ENCODE measurements around the gene CTSS. TPM values are rescaled to one million over a fixed set of nuclear protein-coding genes. Genes with fewer than 3 reads are reported as not detected.

Gene CTSS
- polyA plus RNA-seq, 2 of the 4 experiments (the other 2 are of a cell fraction) = 9.4 to 29.6 TPM

GRCh38 chr1:150706091-150706490 lies 59.5 kb downstream of the CTSS start:
- CTCF ChIA-PET = no interaction called here
- no peak for FAIRE-seq
- TF ChIP-seq RCOR1 (IDR thresholded peaks at IDR 0.05; ENCODE audit: low read depth, low read length) (no peak), FOXS1 (CRISPR knock-in tag; IDR thresholded peaks at IDR 0.05) (no peak), RARB (CRISPR knock-in tag; IDR thresholded peaks at IDR 0.05) (no peak), MYC (IDR thresholded peaks at IDR 0.05; ENCODE audit: borderline replicate concordance, low read length) (no peak), CBX8 (IDR thresholded peaks at IDR 0.05) (no peak), KDM1A (IDR thresholded peaks at IDR 0.05; ENCODE audit: low read depth) (no peak), EP300 (IDR thresholded peaks at IDR 0.05) (no peak), HDAC2 (IDR thresholded peaks at IDR 0.05) (no peak), POLR2A (IDR thresholded peaks at IDR 0.05; ENCODE audit: low read length) (no peak), REST (IDR thresholded peaks at IDR 0.05) (no peak), SMC3 (IDR thresholded peaks at IDR 0.05) (no peak), ZSCAN20 (CRISPR knock-in tag; IDR thresholded peaks at IDR 0.05) (no peak)
- TF ChIP-seq, protein P1, sequence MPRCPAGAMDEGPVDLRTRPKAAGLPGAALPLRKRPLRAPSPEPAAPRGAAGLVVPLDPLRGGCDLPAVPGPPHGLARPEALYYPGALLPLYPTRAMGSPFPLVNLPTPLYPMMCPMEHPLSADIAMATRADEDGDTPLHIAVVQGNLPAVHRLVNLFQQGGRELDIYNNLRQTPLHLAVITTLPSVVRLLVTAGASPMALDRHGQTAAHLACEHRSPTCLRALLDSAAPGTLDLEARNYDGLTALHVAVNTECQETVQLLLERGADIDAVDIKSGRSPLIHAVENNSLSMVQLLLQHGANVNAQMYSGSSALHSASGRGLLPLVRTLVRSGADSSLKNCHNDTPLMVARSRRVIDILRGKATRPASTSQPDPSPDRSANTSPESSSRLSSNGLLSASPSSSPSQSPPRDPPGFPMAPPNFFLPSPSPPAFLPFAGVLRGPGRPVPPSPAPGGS (IDR thresholded peaks at IDR 0.05) = no peak
- TF ChIP-seq, protein P2, sequence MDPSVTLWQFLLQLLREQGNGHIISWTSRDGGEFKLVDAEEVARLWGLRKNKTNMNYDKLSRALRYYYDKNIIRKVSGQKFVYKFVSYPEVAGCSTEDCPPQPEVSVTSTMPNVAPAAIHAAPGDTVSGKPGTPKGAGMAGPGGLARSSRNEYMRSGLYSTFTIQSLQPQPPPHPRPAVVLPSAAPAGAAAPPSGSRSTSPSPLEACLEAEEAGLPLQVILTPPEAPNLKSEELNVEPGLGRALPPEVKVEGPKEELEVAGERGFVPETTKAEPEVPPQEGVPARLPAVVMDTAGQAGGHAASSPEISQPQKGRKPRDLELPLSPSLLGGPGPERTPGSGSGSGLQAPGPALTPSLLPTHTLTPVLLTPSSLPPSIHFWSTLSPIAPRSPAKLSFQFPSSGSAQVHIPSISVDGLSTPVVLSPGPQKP (IDR thresholded peaks at IDR 0.05; ENCODE audit: low read depth, low read length) = no peak
- Histone ChIP-seq H3K4me3 (no peak overlapping the region), H3K4me1 (no peaks in the 10 kb centered on the region), H3K4me2 (no peak overlapping the region), H3K27ac (no peak overlapping the region), H3K9me3 (no peaks in the 10 kb centered on the region)
- no peak for DNase-seq (ENCODE audit: low read depth in 1 of 2, low spot score in 1 of 2)
- POLR2A ChIA-PET = no interaction called here
- ATAC-seq = no peak
- WGBS (ENCODE audit: missing lambda C conversion rate) = 94% methylated on average over 1 of the region's 1 CpG

- no peak overlapping the region for H3K27ac ChIP-seq
- H3K4me2 ChIP-seq = no peak overlapping the region
- no peaks in the 10 kb centered on the region for H3K4me1 ChIP-seq
- no peaks in the 10 kb centered on the region for H3K9me3 ChIP-seq
- TF ChIP-seq HEYL (CRISPR knock-in tag; IDR thresholded peaks at IDR 0.05) (no peak), PHF8 (IDR thresholded peaks at IDR 0.05; ENCODE audit: borderline replicate concordance, low read depth) (no peak), EP300 (IDR thresholded peaks at IDR 0.05) (no peak), ZSCAN20 (CRISPR knock-in tag; IDR thresholded peaks at IDR 0.05) (no peak), CEBPB (IDR thresholded peaks at IDR 0.05) (no peak), SMC3 (IDR thresholded peaks at IDR 0.05) (no peak), CHD4 (IDR thresholded peaks at IDR 0.05; ENCODE audit: borderline replicate concordance) (no peak), PBX3 (IDR thresholded peaks at IDR 0.05) (no peak), NFE2L2 (conservative IDR thresholded peaks at IDR 0.05; ENCODE audit: low read length) (no peak)
- TF ChIP-seq, protein P2 (IDR thresholded peaks at IDR 0.05; ENCODE audit: low read depth, low read length) = no peak
- FAIRE-seq = no peak
- no peak for ATAC-seq
- POLR2A ChIA-PET = no interaction called here
- CTCF ChIA-PET = interaction anchor here (0.6 kb wide), 1 partner anchor 139 kb away, joined by 3 read pairs; no protein-coding TSS in a partner anchor
- no peak overlapping the region for H3K4me3 ChIP-seq
- DNase-seq (ENCODE audit: low read depth in 1 of 2, low spot score in 1 of 2) = no peak
Measured at GRCh38 chr1:150703427-150703826, 62.2 kb downstream of the CTSS start.

Data from A549 (cell line).